Suprapubic skin (tissue), 4 donors: ENCODE measurements around the gene MRLN. TPM values are rescaled to one million over a fixed set of nuclear protein-coding genes. Genes with fewer than 3 reads are reported as not detected.

Experiments used
- DNase-seq, 2 donors: peaks; one replicate each; pipeline ENCODE4 v3.0.0-alpha.2; 2019; ENCODE audit warnings: low spot score in 2 of 2
- H3K27ac ChIP-seq: fragments of 200-600 bp; sonication (generic); one replicate; pipeline ENCODE4 v1.5.1; 2019
- H3K27me3 ChIP-seq: fragments of 200-600 bp; sonication (generic); one replicate; pipeline ENCODE4 v1.5.1; 2019
- H3K36me3 ChIP-seq: fragments of 200-600 bp; sonication (generic); one replicate; pipeline ENCODE4 v1.5.1; 2019
- H3K4me1 ChIP-seq: fragments of 200-600 bp; sonication (generic); one replicate; pipeline ENCODE4 v1.5.1; 2019
- H3K4me3 ChIP-seq: fragments of 200-600 bp; sonication (generic); one replicate; pipeline ENCODE4 v1.5.1; 2019; ENCODE audit warnings: mild to moderate bottlenecking
- H3K9me3 ChIP-seq: fragments of 200-600 bp; sonication (generic); one replicate; pipeline ENCODE4 v1.5.1; 2019
- CTCF ChIP-seq, 2 donors: fragments of 200-600 bp in 1 of 2; fragments of 450-650 bp in 1 of 2; sonication (generic) in 1 of 2; IDR thresholded peaks; one replicate each; pipeline ENCODE4 v1.5.1; 2016 to 2019; ENCODE audit warnings: antibody characterized with exemption in 2 of 2, mild to moderate bottlenecking in 1 of 2, moderate library complexity in 1 of 2
- EP300 ChIP-seq: sonication (generic); formaldehyde crosslinking; IDR thresholded peaks from one replicate; pipeline ENCODE4 v1.6.1; 2017; ENCODE audit warnings: antibody characterized with exemption
- POLR2A ChIP-seq, 2 donors: fragments of 450-650 bp; IDR thresholded peaks; one replicate each; pipeline ENCODE4 v1.6.1; 2017; ENCODE audit warnings: antibody characterized with exemption in 2 of 2, mild to moderate bottlenecking in 2 of 2, moderate library complexity in 2 of 2
- POLR2AphosphoS5 ChIP-seq, 3 donors: sonication (generic); formaldehyde crosslinking; IDR thresholded peaks; one replicate each; pipeline ENCODE4 v1.6.1; 2017; ENCODE audit warnings: antibody characterized with exemption in 3 of 3
- WGBS: methylation state at CpG from one replicate; pipeline ENCODE4 v1.1.5; 2018; 5-methylcytosine and 5-hydroxymethylcytosine counted together
- total RNA-seq, 4 donors: library from RNA; depleted of rRNA; stranded (reverse); fragments of >200 nt; gene quantifications; one replicate each; pipeline ENCODE4 v1.1.0, GENCODE V29; 2016

The MRLN gene
- total RNA-seq, 4 donors from 2014 or later: not detected

DNA sequence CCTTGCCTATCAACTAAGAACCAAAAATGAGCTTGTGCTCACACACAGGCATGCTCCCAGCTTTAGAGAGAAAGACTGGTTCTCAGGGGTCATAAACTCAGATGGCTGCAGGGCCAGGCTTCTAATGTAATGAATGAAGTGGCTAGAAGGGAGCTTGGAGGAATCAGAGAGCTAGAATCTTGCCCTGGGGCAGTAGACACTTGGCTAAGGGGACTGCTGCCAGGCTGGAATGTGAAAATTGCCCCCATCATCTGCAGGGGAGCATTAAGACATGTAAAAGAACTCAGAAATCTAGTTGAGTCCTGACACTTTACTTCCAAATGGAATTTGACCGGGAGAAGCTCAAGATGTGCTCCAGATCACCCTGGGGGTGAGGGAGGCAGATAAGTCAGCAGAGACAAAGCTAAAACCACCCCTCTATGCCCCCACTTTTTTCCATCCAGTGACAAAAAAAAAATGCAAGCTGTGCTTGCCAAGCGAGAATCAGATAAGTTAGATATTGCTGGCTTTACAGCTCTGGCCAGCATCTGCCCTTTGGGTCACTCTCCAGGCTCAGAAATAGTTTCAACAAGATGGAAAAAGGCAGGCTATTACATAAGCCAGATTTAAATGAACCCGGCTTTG is 41.3 kb downstream of the MRLN start:
- Histone ChIP-seq H3K27me3 (peaks cover 17% of the 10 kb centered on the region), H3K4me3 (no peak overlapping the region), H3K4me1 (peaks cover 19% of the 10 kb centered on the region), H3K36me3 (no peaks in the 10 kb centered on the region), H3K9me3 (no peaks in the 10 kb centered on the region), H3K27ac (no peak overlapping the region)
- TF ChIP-seq EP300 (no peak), POLR2AphosphoS5 (IDR thresholded peaks at IDR 0.05) (no peak), CTCF (IDR thresholded peaks at IDR 0.05) (no peak), POLR2A (IDR thresholded peaks at IDR 0.05) (no peak)
- DNase-seq: no peak
- 60% methylated on average over 3 of the region's 3 CpGs for WGBS

GRCh38 chr10:59709395-59710125 is 43.7 kb downstream of the MRLN start, which contains the start of gene SLC16A9:
Gene SLC16A9, minus strand, starts transcription at chr10:59709850. Its CDS starts 25,559 bp downstream, at chr10:59684291.
- Histone ChIP-seq H3K36me3 (no peaks in the 10 kb centered on the region), H3K4me3 (peak within 1 kb of the TSS; percentile 59), H3K27me3 (peaks cover 17% of the 10 kb centered on the region), H3K27ac (no peak within 1 kb of the TSS), H3K9me3 (no peaks in the 10 kb centered on the region), H3K4me1 (peaks cover 19% of the 10 kb centered on the region)
- WGBS: under 1% methylated on average over 44 of the region's 68 CpGs
- TF ChIP-seq EP300 (no peak), CTCF (IDR thresholded peaks at IDR 0.05) (peak in 1 of 2 donors; percentile 28)
- no peak for DNase-seq

GRCh38 chr10:59708816-59709394 is 44.4 kb downstream of the MRLN start:
- 3% methylated on average over 17 of the region's 42 CpGs for WGBS
- peaks cover 17% of the 10 kb centered on the region for H3K27me3 ChIP-seq
- peak overlapping the region; percentile 59 for H3K4me3 ChIP-seq
- no peaks in the 10 kb centered on the region for H3K36me3 ChIP-seq
- no peak for TF ChIP-seq POLR2AphosphoS5 (IDR thresholded peaks at IDR 0.05)
- TF ChIP-seq EP300: no peak
- TF ChIP-seq POLR2A (IDR thresholded peaks at IDR 0.05): no peak
- no peak for TF ChIP-seq CTCF (IDR thresholded peaks at IDR 0.05)
- no peaks in the 10 kb centered on the region for H3K9me3 ChIP-seq
- H3K27ac ChIP-seq: no peak overlapping the region
- H3K4me1 ChIP-seq: peaks cover 19% of the 10 kb centered on the region
- DNase-seq: no peak

- no peak overlapping the region for H3K4me3 ChIP-seq
- DNase-seq: no peak
- WGBS: 94% methylated on average over 8 of the region's 8 CpGs
- TF ChIP-seq POLR2AphosphoS5 (IDR thresholded peaks at IDR 0.05) (no peak), POLR2A (IDR thresholded peaks at IDR 0.05) (no peak), CTCF (IDR thresholded peaks at IDR 0.05) (no peak), EP300 (no peak)
- no peak overlapping the region for H3K27ac ChIP-seq
- no peaks in the 10 kb centered on the region for H3K36me3 ChIP-seq
- H3K4me1 ChIP-seq: peaks cover 19% of the 10 kb centered on the region
- no peaks in the 10 kb centered on the region for H3K9me3 ChIP-seq
- peaks cover 17% of the 10 kb centered on the region for H3K27me3 ChIP-seq
These were observed 46.1 kb downstream of the MRLN start for GRCh38 chr10:59706851-59707797.
